Urinary bladder (tissue), 4 donors: ENCODE results near the gene PTPRN2. TPM values are rescaled to one million over a fixed set of nuclear protein-coding genes. Genes with fewer than 3 reads are reported as not detected.
"Not testable (repeated sequence)": the region's sequence is repeated elsewhere in the genome, so short reads cannot be mapped to it uniquely, and the experiment has no call there.

Source experiments
- DNase-seq: peaks from one replicate; pipeline ENCODE4 v3.0.0-alpha.2; 2015; ENCODE audit errors: extremely low spot score
- H3K27ac ChIP-seq: one replicate; pipeline ENCODE4 v1.5.1; 2013; ENCODE audit warnings: low read depth, mild to moderate bottlenecking, moderate library complexity
- H3K36me3 ChIP-seq: one replicate; pipeline ENCODE4 v1.6.1; 2013; ENCODE audit warnings: mild to moderate bottlenecking, moderate library complexity; ENCODE audit not compliant: insufficient read depth
- H3K4me1 ChIP-seq: one replicate; pipeline ENCODE4 v1.6.1; 2013; ENCODE audit warnings: mild to moderate bottlenecking, moderate library complexity; ENCODE audit not compliant: insufficient read depth
- H3K4me3 ChIP-seq: one replicate; pipeline ENCODE4 v1.5.1; 2013; ENCODE audit warnings: low read depth, low read length
- WGBS: extraction: QIAGEN DNeasy Blood & Tissue Kit; methylation state at CpG from one replicate; pipeline ENCODE4 v1.1.7; 2013; 5-methylcytosine and 5-hydroxymethylcytosine counted together
- polyA plus RNA-seq: library from polyadenylated mRNA; stranded (reverse); fragments of 200-250 nt; gene quantifications from one replicate; pipeline ENCODE4 v1.2.3, GENCODE V29; 2013
- total RNA-seq: library from RNA; depleted of rRNA; stranded (reverse); fragments of >200 nt; gene quantifications from one replicate; pipeline ENCODE4 v1.2.3, GENCODE V29; 2014
- donor health status: healthy with polysubstance abuse.
- donor health status: healthy.

The PTPRN2 gene
- total and polyA plus RNA-seq, 2 donors: 2.8 to 4.4 TPM

GRCh38 chr7:157735826-157736225 is 851.8 kb downstream of the PTPRN2 start:
- WGBS: 92% methylated on average over 14 of the region's 14 CpGs
- no peak for DNase-seq
- Histone ChIP-seq H3K4me3 (no peak overlapping the region), H3K27ac (no peak overlapping the region), H3K4me1 (no peaks in the 10 kb centered on the region), H3K36me3 (no peaks in the 10 kb centered on the region)

GRCh38 chr7:157734676-157735640 is 852.7 kb downstream of the PTPRN2 start:
- 85% methylated on average over 28 of the region's 28 CpGs for WGBS
- DNase-seq: no peak
- Histone ChIP-seq H3K36me3 (no peaks in the 10 kb centered on the region), H3K27ac (no peak overlapping the region), H3K4me1 (no peaks in the 10 kb centered on the region), H3K4me3 (no peak overlapping the region)

- H3K27ac ChIP-seq, H3K36me3 ChIP-seq, H3K4me3 ChIP-seq, DNase-seq, H3K4me1 ChIP-seq: not testable (repeated sequence)
- WGBS: 97% methylated on average over 33 of the region's 33 CpGs
These were observed 853.7 kb downstream of the PTPRN2 start for GRCh38 chr7:157733760-157734395.

GRCh38 chr7:157731126-157731525 is 856.5 kb downstream of the PTPRN2 start:
- WGBS: 58% methylated on average over 13 of the region's 13 CpGs
- H3K27ac ChIP-seq: no peak overlapping the region
- no peak for DNase-seq
- no peak overlapping the region for H3K4me3 ChIP-seq
- H3K36me3 ChIP-seq: no peaks in the 10 kb centered on the region
- no peaks in the 10 kb centered on the region for H3K4me1 ChIP-seq

- no peak for DNase-seq
- H3K4me3 ChIP-seq: no peak overlapping the region
- H3K36me3 ChIP-seq: no peaks in the 10 kb centered on the region
- no peaks in the 10 kb centered on the region for H3K4me1 ChIP-seq
- WGBS: 70% methylated on average over 15 of the region's 15 CpGs
- H3K27ac ChIP-seq: no peak overlapping the region
These were observed 857.0 kb downstream of the PTPRN2 start for GRCh38 chr7:157730614-157731013.

GRCh38 chr7:157729566-157729965 is 858.1 kb downstream of the PTPRN2 start:
- H3K27ac ChIP-seq: no peak overlapping the region
- H3K36me3 ChIP-seq: no peaks in the 10 kb centered on the region
- 75% methylated on average over 11 of the region's 11 CpGs for WGBS
- no peak for DNase-seq
- no peaks in the 10 kb centered on the region for H3K4me1 ChIP-seq
- no peak overlapping the region for H3K4me3 ChIP-seq

GRCh38 chr7:157727964-157728615 is 859.5 kb downstream of the PTPRN2 start:
- WGBS: 73% methylated on average over 21 of the region's 21 CpGs

GRCh38 chr7:157726764-157727163 is 860.9 kb downstream of the PTPRN2 start:
- Histone ChIP-seq H3K27ac (no peak overlapping the region), H3K4me3 (no peak overlapping the region), H3K36me3 (no peaks in the 10 kb centered on the region), H3K4me1 (no peaks in the 10 kb centered on the region)
- no peak for DNase-seq
- 89% methylated on average over 9 of the region's 9 CpGs for WGBS

More at GRCh38 chr7:157727964-157728615, 859.5 kb downstream of the PTPRN2 start:
- DNase-seq: no peak
- Histone ChIP-seq H3K36me3 (no peaks in the 10 kb centered on the region), H3K4me1 (no peaks in the 10 kb centered on the region), H3K27ac (no peak overlapping the region), H3K4me3 (no peak overlapping the region)

- not testable (repeated sequence) for H3K4me1 ChIP-seq, H3K27ac ChIP-seq, H3K4me3 ChIP-seq, DNase-seq, H3K36me3 ChIP-seq
- whole genome bisulfite sequencing: 70% methylated on average over 10 of the region's 10 CpGs
These were observed 862.3 kb downstream of the PTPRN2 start for GRCh38 chr7:157725312-157725711.

GRCh38 chr7:157723205-157723604 is 864.4 kb downstream of the PTPRN2 start:
- Histone ChIP-seq H3K27ac (no peak overlapping the region), H3K36me3 (no peaks in the 10 kb centered on the region), H3K4me1 (no peaks in the 10 kb centered on the region), H3K4me3 (no peak overlapping the region)
- WGBS: 76% methylated on average over 10 of the region's 10 CpGs
- no peak for DNase-seq

- DNase-seq: no peak
- no peak overlapping the region for H3K27ac ChIP-seq
- no peaks in the 10 kb centered on the region for H3K4me1 ChIP-seq
- WGBS: 89% methylated on average over 32 of the region's 32 CpGs
- H3K36me3 ChIP-seq: no peaks in the 10 kb centered on the region
- H3K4me3 ChIP-seq: no peak overlapping the region
These were observed 865.2 kb downstream of the PTPRN2 start for GRCh38 chr7:157722137-157723060.

- DNase-seq: no peak
- H3K27ac ChIP-seq: no peak overlapping the region
- no peaks in the 10 kb centered on the region for H3K36me3 ChIP-seq
- no peak overlapping the region for H3K4me3 ChIP-seq
- no peaks in the 10 kb centered on the region for H3K4me1 ChIP-seq
- 81% methylated on average over 26 of the region's 26 CpGs for WGBS
These were observed 866.0 kb downstream of the PTPRN2 start for GRCh38 chr7:157721468-157722136.
